Suppressor macrophage (primary cell): Measurements from ENCODE around the gene ITM2C.

ENCODE experiments used
- DNase-seq, 4 experiments: peaks; one replicate each; pipeline ENCODE4 v3.0.0-alpha.2; 2020 to 2022

The ITM2C gene

DNA sequence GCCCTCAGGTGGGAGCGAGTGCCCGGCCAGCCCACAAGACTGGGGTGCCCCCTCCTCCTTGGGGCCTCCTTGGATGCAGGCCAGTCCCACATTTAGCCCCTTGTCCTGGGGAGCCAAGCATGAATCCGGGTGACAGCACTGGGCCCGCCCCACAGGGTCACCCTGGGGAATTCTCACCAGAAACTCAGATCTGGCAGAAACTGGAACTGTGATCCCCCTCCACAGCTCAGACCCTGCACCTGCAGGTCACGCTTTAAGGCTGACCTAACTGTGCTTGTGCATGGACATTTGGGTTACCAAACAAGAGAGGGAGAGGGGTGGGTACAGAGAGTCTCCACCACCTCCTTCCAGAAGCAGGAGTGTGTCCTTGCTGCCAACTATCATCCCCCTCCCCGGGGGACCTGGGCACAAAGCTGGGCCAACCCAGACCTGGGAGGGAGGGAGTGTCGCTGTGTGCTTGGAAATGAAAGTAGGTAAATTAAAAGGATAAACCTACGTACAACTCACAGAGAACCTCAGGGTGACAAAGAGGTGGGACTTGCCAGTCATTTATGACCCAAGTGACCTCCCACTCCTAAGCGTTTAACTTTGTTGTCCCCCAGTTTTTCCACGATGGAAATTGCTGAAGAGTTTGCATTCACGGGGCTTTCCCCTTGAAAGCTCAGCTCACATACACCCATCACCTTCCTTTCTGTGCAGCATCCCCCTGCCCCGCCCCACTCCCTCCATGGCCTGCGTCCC, 9.1 kb downstream of the ITM2C start:
- no peak for DNase-seq

DNA sequence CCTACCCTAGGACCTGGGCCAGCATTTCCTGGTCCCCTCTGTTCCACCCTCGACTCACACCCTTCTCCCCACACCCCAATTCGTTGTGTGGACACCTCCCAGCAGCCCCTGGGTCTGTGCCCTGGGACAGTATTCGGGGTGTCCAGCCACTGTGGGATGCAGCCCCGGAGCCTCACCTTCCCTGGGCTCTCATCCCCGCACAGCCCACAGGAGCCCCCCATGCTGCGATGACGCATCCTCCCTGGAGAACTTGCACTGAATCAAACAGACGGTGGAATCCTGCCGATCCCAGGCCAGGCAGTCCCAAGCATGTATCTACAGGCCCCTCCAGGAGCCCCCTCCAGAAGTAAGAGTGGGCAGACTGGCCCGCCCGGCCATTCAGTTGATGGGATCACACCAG, 9.7 kb downstream of the ITM2C start:
- DNase-seq, result no peak

DNA sequence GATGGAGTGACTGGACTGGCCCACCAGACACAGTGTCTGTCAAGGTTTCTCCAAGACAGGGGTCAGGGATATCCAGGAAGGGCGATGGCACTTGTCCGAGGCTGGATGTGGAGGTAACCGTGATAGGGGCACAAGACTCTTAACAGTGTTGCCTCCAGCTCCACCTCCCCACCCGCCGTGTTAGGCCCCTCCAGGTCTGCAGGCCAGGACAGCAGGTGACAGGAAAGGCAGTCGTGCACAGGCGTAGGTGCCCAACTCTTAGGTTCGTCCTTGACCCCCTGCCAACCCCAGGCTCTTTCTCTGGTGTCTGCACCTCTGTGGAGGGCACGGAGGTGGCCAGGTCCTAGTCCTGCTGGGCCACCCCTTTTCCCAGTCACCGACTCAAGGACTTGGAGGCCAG, 10.1 kb downstream of the ITM2C start:
- no peak for DNase-seq

- DNase-seq, result no peak
Measured at GRCh38 chr2:230875347-230876315, 10.9 kb downstream of the ITM2C start.

- DNase-seq, result no peak
Measured at GRCh38 chr2:230877116-230877758, 12.5 kb downstream of the ITM2C start.

DNA sequence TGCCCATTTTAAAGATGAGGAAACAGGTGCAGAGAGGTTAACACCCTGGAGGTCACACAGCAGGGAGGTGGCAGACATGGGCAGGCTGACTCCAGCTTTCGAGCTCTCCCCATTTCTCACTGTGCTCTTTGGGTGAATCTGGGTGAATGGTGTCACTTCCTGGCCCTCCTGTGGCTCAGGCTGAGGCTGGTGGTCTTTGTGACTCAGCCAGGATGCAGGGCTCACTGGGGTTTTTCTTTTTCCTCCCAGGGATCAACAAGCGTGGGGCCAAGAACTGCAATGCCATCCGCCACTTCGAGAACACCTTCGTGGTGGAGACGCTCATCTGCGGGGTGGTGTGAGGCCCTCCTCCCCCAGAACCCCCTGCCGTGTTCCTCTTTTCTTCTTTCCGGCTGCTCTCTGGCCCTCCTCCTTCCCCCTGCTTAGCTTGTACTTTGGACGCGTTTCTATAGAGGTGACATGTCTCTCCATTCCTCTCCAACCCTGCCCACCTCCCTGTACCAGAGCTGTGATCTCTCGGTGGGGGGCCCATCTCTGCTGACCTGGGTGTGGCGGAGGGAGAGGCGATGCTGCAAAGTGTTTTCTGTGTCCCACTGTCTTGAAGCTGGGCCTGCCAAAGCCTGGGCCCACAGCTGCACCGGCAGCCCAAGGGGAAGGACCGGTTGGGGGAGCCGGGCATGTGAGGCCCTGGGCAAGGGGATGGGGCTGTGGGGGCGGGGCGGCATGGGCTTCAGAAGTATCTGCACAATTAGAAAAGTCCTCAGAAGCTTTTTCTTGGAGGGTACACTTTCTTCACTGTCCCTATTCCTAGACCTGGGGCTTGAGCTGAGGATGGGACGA, 13.2 kb downstream of the ITM2C start:
- peak; percentile 11 to 39 (median 18) for DNase-seq

DNA sequence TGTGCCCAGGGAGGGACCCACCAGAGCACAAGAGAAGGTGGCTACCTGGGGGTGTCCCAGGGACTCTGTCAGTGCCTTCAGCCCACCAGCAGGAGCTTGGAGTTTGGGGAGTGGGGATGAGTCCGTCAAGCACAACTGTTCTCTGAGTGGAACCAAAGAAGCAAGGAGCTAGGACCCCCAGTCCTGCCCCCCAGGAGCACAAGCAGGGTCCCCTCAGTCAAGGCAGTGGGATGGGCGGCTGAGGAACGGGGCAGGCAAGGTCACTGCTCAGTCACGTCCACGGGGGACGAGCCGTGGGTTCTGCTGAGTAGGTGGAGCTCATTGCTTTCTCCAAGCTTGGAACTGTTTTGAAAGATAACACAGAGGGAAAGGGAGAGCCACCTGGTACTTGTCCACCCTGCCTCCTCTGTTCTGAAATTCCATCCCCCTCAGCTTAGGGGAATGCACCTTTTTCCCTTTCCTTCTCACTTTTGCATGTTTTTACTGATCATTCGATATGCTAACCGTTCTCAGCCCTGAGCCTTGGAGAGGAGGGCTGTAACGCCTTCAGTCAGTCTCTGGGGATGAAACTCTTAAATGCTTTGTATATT, 14.0 kb downstream of the ITM2C start:
- no peak for DNase-seq

DNA sequence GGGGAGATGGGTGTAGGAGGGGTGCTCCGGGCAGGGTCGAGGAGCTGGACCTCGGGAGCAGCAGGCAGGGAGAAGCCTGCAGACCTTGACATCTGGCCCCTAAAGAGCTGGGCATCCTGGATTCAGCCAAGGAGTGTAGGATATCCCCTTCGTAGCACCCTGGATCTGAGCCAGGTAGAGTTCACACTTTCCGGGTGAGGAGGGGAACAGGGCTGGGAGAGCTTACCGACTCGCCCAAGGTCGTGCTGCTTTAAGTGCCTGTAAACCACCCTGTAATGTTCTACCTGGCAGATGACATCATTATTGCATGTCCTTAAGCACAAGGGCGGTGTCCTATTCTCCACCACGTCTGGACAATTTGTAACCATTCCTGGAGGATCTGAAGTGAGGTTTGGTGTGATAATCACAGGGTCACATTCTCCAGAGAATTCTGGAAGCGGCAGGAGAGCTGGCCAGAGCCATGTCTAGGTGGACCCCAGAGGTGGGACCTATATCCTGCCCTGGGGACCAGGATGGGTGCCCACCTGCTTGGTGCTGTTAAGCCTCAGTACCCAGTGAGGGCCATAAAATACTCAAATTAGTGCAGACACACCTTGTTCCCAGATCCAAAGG, 14.6 kb downstream of the ITM2C start:
- DNase-seq, result no peak

- no peak for DNase-seq
Measured at GRCh38 chr2:230879891-230880290, 15.1 kb downstream of the ITM2C start.

DNA sequence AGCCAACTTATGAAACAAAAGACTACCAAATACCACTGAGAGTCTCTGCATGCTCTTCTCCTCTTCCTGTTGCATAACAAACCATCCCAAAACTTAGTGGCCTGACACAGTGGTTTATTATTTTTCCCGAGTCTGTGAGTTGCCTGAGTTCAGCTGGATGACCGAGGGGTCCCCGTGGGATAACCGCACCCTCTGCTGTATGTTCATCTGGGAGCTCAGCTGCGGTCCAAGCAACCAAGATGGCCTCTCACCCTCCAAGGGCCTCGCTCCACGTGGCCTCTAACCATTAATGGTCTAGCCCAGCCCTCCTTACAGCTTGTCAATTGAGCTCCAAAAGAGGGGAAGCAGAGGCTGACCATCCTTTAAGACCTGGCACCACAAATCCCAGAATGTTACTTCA, 17.1 kb downstream of the ITM2C start:
- DNase-seq, result no peak

GRCh38 chr2:230885463-230886130, 20.9 kb downstream of the ITM2C start:
- peak; percentile 86 to 92 (median 92) for DNase-seq

DNA sequence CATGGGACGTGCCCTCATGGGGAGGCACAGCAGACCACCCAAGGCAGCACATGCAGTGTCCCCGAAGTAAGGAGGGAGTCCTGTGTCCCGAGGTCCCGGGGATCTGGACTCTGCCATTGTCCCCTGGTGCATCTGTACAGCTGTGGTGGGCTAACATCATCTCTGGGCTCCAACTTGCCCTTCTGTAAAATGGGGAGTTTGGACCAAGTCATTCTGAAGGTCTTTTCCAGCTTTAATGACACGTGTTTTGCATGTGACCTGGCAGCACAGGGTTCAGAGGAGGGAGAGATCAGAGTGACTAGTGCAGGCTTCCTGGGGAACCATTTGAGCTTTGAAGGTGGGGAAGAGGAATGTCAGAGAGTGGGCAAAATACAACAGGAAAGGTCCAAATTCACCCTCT, 21.5 kb downstream of the ITM2C start:
- DNase-seq, result no peak

GRCh38 chr2:230886671-230887071, 21.9 kb downstream of the ITM2C start:
- DNase-seq, result no peak

GRCh38 chr2:230887342-230887741, 22.6 kb downstream of the ITM2C start:
- no peak for DNase-seq

DNA sequence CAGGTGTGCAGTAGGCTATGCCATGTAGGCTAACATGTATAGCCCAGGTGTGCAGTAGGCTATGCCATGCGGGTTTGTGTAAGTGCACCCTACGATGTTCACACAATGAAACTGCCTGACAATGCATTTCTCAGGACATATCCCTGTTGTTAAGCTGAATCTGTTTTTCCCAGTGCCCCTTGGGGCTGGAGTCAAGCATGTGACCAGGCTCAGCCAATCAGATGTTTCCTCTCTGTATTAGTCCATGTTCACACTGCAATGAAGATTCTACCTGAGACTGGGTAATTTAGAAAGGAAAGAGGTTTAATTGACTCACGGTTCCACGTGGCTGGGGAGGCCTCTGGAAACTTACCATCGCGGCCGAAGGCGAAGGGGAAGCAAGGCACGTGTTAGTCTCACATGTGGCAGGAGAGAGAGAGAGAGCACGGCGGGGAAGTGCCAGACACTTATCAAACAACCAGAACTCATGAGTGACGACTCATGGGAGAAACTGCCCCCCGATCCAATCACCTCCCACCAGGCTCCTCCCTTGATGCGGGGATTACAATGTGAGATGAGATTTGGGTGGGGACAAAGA, 24.2 kb downstream of the ITM2C start:
- no peak for DNase-seq

GRCh38 chr2:230889911-230890601, 25.3 kb downstream of the ITM2C start:
- no peak for DNase-seq

GRCh38 chr2:230890646-230891045, 25.9 kb downstream of the ITM2C start:
- DNase-seq, result no peak

DNA sequence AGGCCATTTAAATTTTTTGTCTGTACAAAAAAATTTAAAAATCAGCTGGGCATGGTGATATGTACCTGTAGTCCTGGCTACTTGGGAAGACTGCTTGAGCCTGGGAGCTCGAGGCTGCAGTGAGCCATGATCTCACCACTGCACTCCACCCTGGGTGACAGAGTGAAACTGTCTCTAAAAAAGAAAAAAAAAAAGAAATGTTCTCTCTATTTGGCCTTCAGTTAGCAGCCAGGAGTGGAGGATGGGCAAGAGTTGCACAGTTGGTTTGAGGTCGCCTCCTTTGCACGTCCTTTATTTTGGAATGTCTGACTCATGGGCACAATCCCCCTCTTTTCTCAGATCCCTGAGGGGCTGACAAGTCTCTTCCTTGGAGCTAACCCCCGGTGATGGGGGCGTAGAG, 26.3 kb downstream of the ITM2C start:
- DNase-seq, result no peak

- DNase-seq, result no peak
Measured at GRCh38 chr2:230891509-230891908, 26.8 kb downstream of the ITM2C start.

DNA sequence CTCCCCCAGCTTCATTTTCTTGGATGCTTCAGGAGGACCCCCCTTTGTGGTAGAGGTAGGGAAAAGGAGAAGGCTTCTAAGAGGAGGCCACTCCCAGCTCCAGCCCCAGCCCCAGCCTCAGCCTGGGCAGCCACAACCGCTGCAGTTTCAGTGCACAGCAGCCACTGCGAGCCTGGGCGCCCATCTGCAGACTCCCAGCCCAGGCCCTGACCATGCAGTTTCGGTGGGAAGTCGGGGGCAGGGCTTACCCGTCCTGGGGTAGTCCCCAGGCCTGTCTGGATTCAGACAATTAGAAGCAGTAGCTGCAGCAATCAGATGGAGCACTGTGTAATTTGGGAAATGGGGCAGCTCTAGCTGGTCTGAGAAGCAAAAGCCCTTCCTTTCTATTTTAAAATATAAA, 28.6 kb downstream of the ITM2C start:
- peak; percentile 39 to 68 (median 59) for DNase-seq
